IMR-90 (cell line): ENCODE measurements around the gene MRPL52. TPM values are rescaled to one million over a fixed set of nuclear protein-coding genes. Genes with fewer than 3 reads are reported as not detected.

Experiments used
- ATAC-seq: fragments of 200-7000 bp; cut with Tn5 transposase; 2 replicates; pipeline ENCODE4 v1.9.1; 2020; ENCODE audit warnings: low read depth, mild to moderate bottlenecking, moderate library complexity
- BruUV-seq: library from RNA; stranded (reverse); fragments of 400-500 nt; replicated peaks from 2 replicates; lab custom pipeline; 2021; lab: Mats Ljungman, UMichigan
- CTCF ChIA-PET: fragments of 300-600 bp; formaldehyde crosslinking; extraction: SDS; loops from one replicate; lab custom pipeline; 2021; ENCODE audit warnings: antibody characterized with exemption; lab: Yijun Ruan, JAX
- POLR2A ChIA-PET: fragments of 300-600 bp; sonication (Branson Sonifier 250); formaldehyde crosslinking; loops from one replicate; lab custom pipeline; 2022; ENCODE audit warnings: antibody characterized with exemption; ENCODE audit not compliant: unreplicated experiment; lab: Charles Lee
- DNase-seq: peaks from one replicate; pipeline ENCODE4 v3.0.0; 2013
- H2AFZ ChIP-seq: replicated peaks from 2 replicates; pipeline ENCODE3; 2013; ENCODE audit warnings: low read length, mild to moderate bottlenecking; ENCODE audit not compliant: poor library complexity
- H2AK5ac ChIP-seq: 2 replicates; pipeline ENCODE4 v1.6.1; 2013; ENCODE audit warnings: low read depth, low read length, inconsistent platforms
- H2AK9ac ChIP-seq: replicated peaks from 2 replicates; pipeline ENCODE3; 2013; ENCODE audit warnings: mild to moderate bottlenecking, low read depth, low read length, moderate library complexity; ENCODE audit not compliant: poor library complexity
- H2BK120ac ChIP-seq: 2 replicates; pipeline ENCODE4 v1.6.1; 2013; ENCODE audit warnings: low read depth, low read length, inconsistent platforms
- H2BK15ac ChIP-seq: 3 replicates; pipeline ENCODE4 v1.6.1; 2013; ENCODE audit warnings: low read depth, low read length, inconsistent platforms
- H2BK20ac ChIP-seq: 2 replicates; pipeline ENCODE4 v1.6.1; 2013; ENCODE audit warnings: low read depth, mild to moderate bottlenecking, inconsistent platforms, low read length, moderate library complexity
- H2BK5ac ChIP-seq: 2 replicates; pipeline ENCODE4 v1.6.1; 2013; ENCODE audit warnings: mild to moderate bottlenecking, low read depth, low read length, inconsistent platforms; ENCODE audit not compliant: poor library complexity, severe bottlenecking
- H3K14ac ChIP-seq: replicated peaks from 2 replicates; pipeline ENCODE4 v1.6.1; 2013; ENCODE audit warnings: low read depth, low read length, inconsistent platforms
- H3K18ac ChIP-seq: 2 replicates; pipeline ENCODE4 v1.6.1; 2013; ENCODE audit warnings: low read depth, low read length, control low read depth
- H3K23ac ChIP-seq: 2 replicates; pipeline ENCODE4 v1.6.1; 2013; ENCODE audit warnings: low read depth, low read length, inconsistent platforms
- H3K27ac ChIP-seq: 2 replicates; pipeline ENCODE4 v1.5.1; 2013; ENCODE audit warnings: mild to moderate bottlenecking, control low read depth, low read length; ENCODE audit not compliant: insufficient read depth
- H3K27me3 ChIP-seq: 2 replicates; pipeline ENCODE4 v1.6.1; 2013; ENCODE audit warnings: low read length; ENCODE audit not compliant: control insufficient read depth, insufficient read depth
- H3K36me3 ChIP-seq: 2 replicates; pipeline ENCODE4 v1.6.1; 2013; ENCODE audit warnings: low read length, mixed read lengths; ENCODE audit not compliant: control insufficient read depth, insufficient read depth
- H3K4ac ChIP-seq: 2 replicates; pipeline ENCODE4 v1.6.1; 2013; ENCODE audit warnings: low read depth, low read length, inconsistent platforms
- H3K4me1 ChIP-seq: 2 replicates; pipeline ENCODE4 v1.6.1; 2013; ENCODE audit warnings: low read length, mixed read lengths; ENCODE audit not compliant: control insufficient read depth, insufficient read depth
- H3K4me2 ChIP-seq: 2 replicates; pipeline ENCODE4 v1.6.1; 2013; ENCODE audit warnings: low read depth, mild to moderate bottlenecking, control low read depth, low read length, moderate library complexity
- H3K4me3 ChIP-seq: 2 replicates; pipeline ENCODE4 v1.5.1; 2013; ENCODE audit warnings: low read depth, mild to moderate bottlenecking, control low read depth, low read length, moderate library complexity; ENCODE audit not compliant: insufficient read depth
- H3K56ac ChIP-seq: 2 replicates; pipeline ENCODE4 v1.6.1; 2013; ENCODE audit warnings: low read length, inconsistent platforms; ENCODE audit not compliant: insufficient read depth; ENCODE audit errors: extremely low read depth
- H3K79me1 ChIP-seq, 2 experiments: 2 replicates each; pipeline ENCODE4 v1.6.1; 2013; ENCODE audit warnings: low read length in 2 of 2, inconsistent platforms in 1 of 2, low read depth in 1 of 2
- H3K9ac ChIP-seq: 2 replicates; pipeline ENCODE4 v1.6.1; 2013; ENCODE audit warnings: low read depth, low read length, control low read depth
- H3K9me1 ChIP-seq: 2 replicates; pipeline ENCODE4 v1.6.1; 2013; ENCODE audit warnings: low read length, inconsistent platforms; ENCODE audit not compliant: insufficient read depth
- H3K9me3 ChIP-seq: 2 replicates; pipeline ENCODE4 v1.6.1; 2013; ENCODE audit warnings: low read length; ENCODE audit not compliant: control insufficient read depth, insufficient read depth
- H4K20me1 ChIP-seq: 2 replicates; pipeline ENCODE4 v1.6.1; 2013; ENCODE audit warnings: low read length, inconsistent platforms; ENCODE audit not compliant: insufficient read depth
- H4K5ac ChIP-seq: 2 replicates; pipeline ENCODE4 v1.6.1; 2013; ENCODE audit warnings: mild to moderate bottlenecking, low read depth, low read length, control low read depth
- H4K8ac ChIP-seq, 2 experiments: 2 replicates each; pipeline ENCODE4 v1.6.1; 2013; ENCODE audit warnings: low read depth in 2 of 2, low read length in 2 of 2, control low read depth in 1 of 2, inconsistent platforms in 1 of 2
- H4K91ac ChIP-seq: 2 replicates; pipeline ENCODE4 v1.6.1; 2013; ENCODE audit warnings: low read depth, low read length, inconsistent platforms; ENCODE audit not compliant: insufficient read depth
- NFE2L2 ChIP-seq: fragments of 150-350 bp; IDR thresholded peaks from 2 replicates; pipeline ENCODE4 v1.6.1; 2016; ENCODE audit warnings: low read depth, mild to moderate bottlenecking, low read length
- whole genome bisulfite sequencing, 2 experiments: methylation state at CpG; one replicate each; pipeline versions ENCODE4 v1.1.5 to v1.1.7; 2013; ENCODE audit warnings: missing lambda C conversion rate in 2 of 2; ENCODE audit not compliant: insufficient read length in 1 of 2; ENCODE audit errors: extremely low coverage in 2 of 2; 5-methylcytosine and 5-hydroxymethylcytosine counted together
- dilution Hi-C: fragments of 300-500 bp; cut with HindIII; formaldehyde crosslinking; loops from one replicate; pipeline ENCODE4 v1.14.3; 2018; ENCODE audit warnings: low sequenced_read_pairs; ENCODE audit not compliant: unreplicated experiment
- in situ Hi-C: fragments of 300-500 bp; cut with MboI; formaldehyde crosslinking; loops from 3 replicates; pipeline ENCODE4 v1.14.3; 2019; ENCODE audit warnings: low sequenced_read_pairs, inconsistent platforms, mixed read lengths
- intact Hi-C: fragments of 100-400 bp; cut with micrococcal nuclease; formaldehyde crosslinking; loops from 2 replicates; pipeline ENCODE4 v1.10.0; 2022
- polyA plus RNA-seq, 3 experiments: library from polyadenylated mRNA; depleted of rRNA; stranded (reverse); fragments of >200 nt; gene quantifications; 2 replicates each; pipeline ENCODE4 v1.2.3, GENCODE V29; 2012; ENCODE audit warnings: low replicate concordance in 1 of 3
- total RNA-seq: library from RNA; depleted of rRNA; stranded (reverse); fragments of >200 nt; gene quantifications from 2 replicates; pipeline ENCODE4 v1.2.3, GENCODE V29; 2012

Gene MRPL52
- total and polyA plus RNA-seq, 2 of the 4 experiments (the other 2 are of a cell fraction), result 33.1 to 51.4 TPM

GRCh38 chr14:22843123-22843925, 13.6 kb downstream of the MRPL52 start:
- no peak overlapping the region for H2BK20ac ChIP-seq
- TF ChIP-seq NFE2L2, result no peak
- H2AFZ ChIP-seq, result no peak overlapping the region
- no peak overlapping the region for H3K27ac ChIP-seq
- ATAC-seq (no peak), DNase-seq (no peak)
- dilution Hi-C loops (no loop called here), intact Hi-C loops (no loop called here), in situ Hi-C loops (loop anchor here (10.0 kb wide), 1 partner anchor 259 kb away; the partner anchor contains the start of gene DAD1)
- no peak overlapping the region for H3K9ac ChIP-seq
- ChIA-PET CTCF (no interaction called here), POLR2A (no interaction called here)
- peaks cover 62% of the 10 kb centered on the region; the same call in 1 of the 2 replicates for H4K20me1 ChIP-seq
- peaks cover 10 to 69% of the 10 kb centered on the region in 2 experiments; a peak in 3 of 4 replicates for H3K79me1 ChIP-seq
- H3K18ac ChIP-seq, result no peak overlapping the region
- H3K36me3 ChIP-seq, result peaks cover 74% of the 10 kb centered on the region
- H4K5ac ChIP-seq, result no peak overlapping the region
- H4K8ac ChIP-seq, result no peak overlapping the region
- no peak overlapping the region for H3K4ac ChIP-seq
- no peak overlapping the region for H3K14ac ChIP-seq
- no peaks in the 10 kb centered on the region for H3K27me3 ChIP-seq
- peaks cover 27% of the 10 kb centered on the region for H3K9me1 ChIP-seq
- no peak overlapping the region for H2BK15ac ChIP-seq
- no peak overlapping the region for H2BK5ac ChIP-seq
- peaks cover 38% of the 10 kb centered on the region for H3K4me1 ChIP-seq
- no peak overlapping the region for H2AK5ac ChIP-seq
- peak overlapping the region; percentile 7 for H2AK9ac ChIP-seq
- no peak overlapping the region for H4K91ac ChIP-seq
- no peak overlapping the region for H2BK120ac ChIP-seq
- no peak overlapping the region for H3K56ac ChIP-seq
- 86% methylated on average over 12 of the region's 21 CpGs; no CpG with 5 or more reads in 1 of the 2 experiments for WGBS, 2 experiments
- no peak overlapping the region for H3K23ac ChIP-seq
- H3K4me2 ChIP-seq, result no peak overlapping the region
- BruUV-seq, result no TSS peak
- no peaks in the 10 kb centered on the region for H3K9me3 ChIP-seq
- no peak overlapping the region for H3K4me3 ChIP-seq
